K562 (cell line): ENCODE measurements around the gene COMTD1. TPM values are rescaled to one million over a fixed set of nuclear protein-coding genes. Genes with fewer than 3 reads are reported as not detected.

Experiments
- BCL6 ChIP-seq: fragments of 250-450 bp; sonication (Bioruptor Pico); IDR thresholded peaks from 2 replicates; pipeline ENCODE4 v1.4.0; 2020
- CBX5 ChIP-seq: IDR thresholded peaks from 2 replicates; pipeline ENCODE4 v1.6.1; 2014; ENCODE audit warnings: low read depth, borderline replicate concordance
- ELF4 ChIP-seq: fragments of 450-650 bp; formaldehyde crosslinking; IDR thresholded peaks from 2 replicates; pipeline ENCODE4 v1.4.0; 2022; ENCODE audit warnings: missing genetic modification characterization
- EWSR1 ChIP-seq: fragments of 450-650 bp; IDR thresholded peaks from 2 replicates; pipeline ENCODE4 v1.6.1; 2018; ENCODE audit warnings: borderline replicate concordance, mild to moderate bottlenecking, low read depth, moderate library complexity; ENCODE audit not compliant: partially characterized antibody
- FOXP4 ChIP-seq: sonication (generic); formaldehyde crosslinking; IDR thresholded peaks from 2 replicates; pipeline ENCODE4 v1.8.0; 2022; ENCODE audit warnings: mild to moderate bottlenecking, missing genetic modification reagents, borderline replicate concordance
- ILF3 ChIP-seq: fragments of 450-650 bp; IDR thresholded peaks from 2 replicates; pipeline ENCODE4 v1.6.1; 2018; ENCODE audit warnings: antibody characterized with exemption, mild to moderate bottlenecking, moderate library complexity, borderline replicate concordance
- LARP7 ChIP-seq: fragments of 450-650 bp; IDR thresholded peaks from 2 replicates; pipeline ENCODE4 v1.6.1; 2016
- MAFK ChIP-seq: IDR thresholded peaks from 2 replicates; pipeline ENCODE4 v1.6.1; 2011; ENCODE audit warnings: low read length, improper control_type of control experiment
- MEIS2 ChIP-seq: fragments of 450-650 bp; IDR thresholded peaks from 2 replicates; pipeline ENCODE4 v1.6.1; 2014; ENCODE audit warnings: mild to moderate bottlenecking; ENCODE audit not compliant: partially characterized antibody
- MTA2 ChIP-seq: fragments of 450-650 bp; IDR thresholded peaks from 2 replicates; pipeline ENCODE4 v1.6.1; 2016; ENCODE audit warnings: low read depth
- NR1H2 ChIP-seq: sonication (generic); formaldehyde crosslinking; IDR thresholded peaks from 2 replicates; pipeline ENCODE4 v1.4.0; 2020; ENCODE audit warnings: mild to moderate bottlenecking, missing genetic modification reagents
- NR3C1 ChIP-seq: sonication (generic); formaldehyde crosslinking; IDR thresholded peaks from 2 replicates; pipeline ENCODE4 v1.8.1; 2022; ENCODE audit warnings: missing genetic modification reagents
- NR4A1 ChIP-seq, 2 experiments: fragments of 250-450 bp in 1 of 2; fragments of 450-650 bp in 1 of 2; sonication (Bioruptor Pico) in 1 of 2; IDR thresholded peaks; 2 replicates each; pipeline versions ENCODE4 v1.4.0 to v1.6.1; 2016 to 2020; ENCODE audit warnings: mild to moderate bottlenecking in 2 of 2, missing compliant biosample characterization in 1 of 2, missing genetic modification characterization in 1 of 2, moderate library complexity in 1 of 2
- PCBP1 ChIP-seq: fragments of 200-400 bp; formaldehyde crosslinking; IDR thresholded peaks from 2 replicates; pipeline ENCODE4 v1.6.1; 2018; ENCODE audit warnings: mild to moderate bottlenecking, low read depth, low read length; ENCODE audit not compliant: poor library complexity, severe bottlenecking
- PML ChIP-seq: IDR thresholded peaks from 2 replicates; pipeline ENCODE4 v1.6.1; 2012; ENCODE audit warnings: low read length, inconsistent platforms
- PPARD ChIP-seq: fragments of 250-450 bp; sonication (Bioruptor Pico); IDR thresholded peaks from 2 replicates; pipeline ENCODE4 v1.8.0; 2022; ENCODE audit warnings: inconsistent platforms, mild to moderate bottlenecking, moderate library complexity
- PREB ChIP-seq: sonication (generic); formaldehyde crosslinking; IDR thresholded peaks from 2 replicates; pipeline ENCODE4 v1.8.1; 2023; ENCODE audit warnings: mild to moderate bottlenecking, missing genetic modification reagents
- PTTG1 ChIP-seq: fragments of 450-650 bp; IDR thresholded peaks from 2 replicates; pipeline ENCODE4 v1.6.1; 2016; ENCODE audit warnings: low read depth, mild to moderate bottlenecking, missing genetic modification characterization, missing compliant biosample characterization
- RB1 ChIP-seq: fragments of 450-650 bp; IDR thresholded peaks from 2 replicates; pipeline ENCODE4 v1.6.1; 2017; ENCODE audit warnings: low read depth, mild to moderate bottlenecking
- STAG1 ChIP-seq: sonication (generic); formaldehyde crosslinking; IDR thresholded peaks from 2 replicates; pipeline ENCODE4 v1.5.0; 2020; ENCODE audit warnings: missing genetic modification reagents, borderline replicate concordance
- TCF7 ChIP-seq: sonication (generic); IDR thresholded peaks from 2 replicates; pipeline ENCODE4 v1.6.1; 2016; ENCODE audit warnings: antibody characterized with exemption, borderline replicate concordance
- TCF7L2 ChIP-seq: fragments of 150-350 bp; IDR thresholded peaks from 2 replicates; pipeline ENCODE4 v1.6.1; 2016; ENCODE audit warnings: low read depth, mild to moderate bottlenecking, low read length, moderate library complexity
- UBTF ChIP-seq, 2 experiments: IDR thresholded peaks; 2 replicates each; pipeline ENCODE4 v1.6.1; 2012; ENCODE audit warnings: improper control_type of control experiment in 2 of 2, low read depth in 2 of 2, low read length in 2 of 2, borderline replicate concordance in 1 of 2
- ZNF134 ChIP-seq: fragments of 250-450 bp; sonication (Bioruptor Pico); conservative IDR thresholded peaks from 2 replicates; pipeline ENCODE4 v1.4.0; 2020
- ZNF224 ChIP-seq: sonication (generic); formaldehyde crosslinking; IDR thresholded peaks from 2 replicates; pipeline ENCODE4 v1.8.0; 2022; ENCODE audit warnings: mild to moderate bottlenecking, missing genetic modification reagents
- ZNF23 ChIP-seq: fragments of 250-450 bp; sonication (Bioruptor Pico); IDR thresholded peaks from 2 replicates; pipeline ENCODE4 v1.4.0; 2020; ENCODE audit warnings: mild to moderate bottlenecking
- ZNF75A ChIP-seq: fragments of 450-650 bp; formaldehyde crosslinking; IDR thresholded peaks from 2 replicates; pipeline ENCODE4 v1.4.0; 2020; ENCODE audit warnings: mild to moderate bottlenecking
- ZNF79 ChIP-seq: fragments of 250-450 bp; sonication (Bioruptor Pico); IDR thresholded peaks from 2 replicates; pipeline ENCODE4 v1.4.0; 2020; ENCODE audit warnings: low read depth, mild to moderate bottlenecking, moderate library complexity
- polyA plus RNA-seq, 8 experiments: library from polyadenylated mRNA; depleted of rRNA in 4 of 8; stranded (reverse) in 5 of 8; unstranded in 3 of 8; fragments of >200 nt; fragmentation: Nextera tagmentation in 2 of 8; fragmentation: Illumina TruSeq in 1 of 8; extraction: Ambion mirVana in 2 of 8; extraction: Trizol in 1 of 8; gene quantifications; 2 replicates each; pipeline versions ENCODE4 v1.2.1 to v1.2.3, GENCODE V29; 2011 to 2014; ENCODE audit warnings: inconsistent platforms in 1 of 8, missing spikeins in 1 of 8
- total RNA-seq, 7 experiments: library from RNA; depleted of rRNA in 6 of 7; stranded (reverse); fragments of >200 nt in 6 of 7; fragmentation: Illumina TruSeq in 2 of 7; extraction: Trizol in 2 of 7; gene quantifications; 2 replicates each; pipeline versions ENCODE4 v1.2.1 to v1.2.3, GENCODE V29; 2011 to 2021; ENCODE audit warnings: low replicate concordance in 1 of 7

Gene COMTD1
- total and polyA plus RNA-seq, 9 of the 15 experiments (the other 6 are each of a cell fraction or from before 2014, with no cell fraction given), result 0.41 to 112 (median 13.7) TPM

GRCh38 chr10:75209921-75210281, 25.9 kb downstream of the COMTD1 start (continued):
- TF ChIP-seq FOXP4 (CRISPR knock-in tag) (no peak), PML (no peak), MAFK (peak; percentile 50), BCL6 (no peak), ZNF75A (CRISPR knock-in tag) (peak; percentile 81), CBX5 (no peak), RB1 (no peak), ELF4 (CRISPR knock-in tag) (no peak), PPARD (CRISPR knock-in tag) (no peak), TCF7 (no peak), TCF7L2 (no peak), NR3C1 (no peak), LARP7 (no peak), ZNF23 (no peak), ZNF79 (CRISPR knock-in tag) (no peak), MTA2 (no peak), UBTF (IDR thresholded peaks at IDR 0.05; ENCODE audit: borderline replicate concordance in 1 of 2, low read depth in 2 of 2, low read length in 2 of 2) (no peak; a peak in 1 of 4 replicates), PREB (CRISPR knock-in tag) (no peak; the same call in 1 of the 2 replicates), ZNF134 (CRISPR knock-in tag) (no peak), PTTG1 (tag) (no peak), NR4A1 (CRISPR knock-in tag; IDR thresholded peaks at IDR 0.05) (no peak), NR4A1 (tag; IDR thresholded peaks at IDR 0.05) (peak; percentile 86), PCBP1 (no peak), ILF3 (no peak), ZNF224 (CRISPR knock-in tag) (no peak), MEIS2 (no peak), NR1H2 (CRISPR knock-in tag) (no peak), STAG1 (CRISPR knock-in tag) (no peak), EWSR1 (no peak)
